Right atrium auricular region (tissue), 2 donors: ENCODE results near the gene TMEM186. TPM values are rescaled to one million over a fixed set of nuclear protein-coding genes. Genes with fewer than 3 reads are reported as not detected.

ENCODE experiments used
- DNase-seq: peaks from one replicate; pipeline ENCODE4 v3.0.0-alpha.2; 2019; ENCODE audit warnings: low spot score
- H3K27ac ChIP-seq, 2 donors: fragments of 200-600 bp; sonication (generic); 1 replicate in 1 of 2; 2 replicates in 1 of 2; pipeline ENCODE4 v1.5.1; 2016 to 2019
- H3K27me3 ChIP-seq, 2 donors: fragments of 200-600 bp; sonication (generic); one replicate each; pipeline versions ENCODE4 v1.5.1 to v1.6.0; 2017 to 2019
- H3K36me3 ChIP-seq: fragments of 200-600 bp; sonication (generic); one replicate; pipeline ENCODE4 v1.5.1; 2016
- H3K4me1 ChIP-seq, 2 donors: fragments of 200-600 bp; sonication (generic); one replicate each; pipeline versions ENCODE4 v1.5.1 to v1.6.0; 2017 to 2019
- H3K4me3 ChIP-seq, 2 donors: fragments of 200-600 bp; sonication (generic); 1 replicate in 1 of 2; 2 replicates in 1 of 2; pipeline ENCODE4 v1.5.1; 2017 to 2019; ENCODE audit warnings: mild to moderate bottlenecking in 1 of 2, moderate library complexity in 1 of 2
- H3K9me3 ChIP-seq, 2 donors: fragments of 200-600 bp; sonication (generic); one replicate each; pipeline ENCODE4 v1.5.1; 2019
- total RNA-seq, 2 donors: library from RNA; depleted of rRNA; stranded (reverse); fragments of >200 nt; gene quantifications; one replicate each; pipeline ENCODE4 v1.1.0, GENCODE V29; 2016
- TF ChIP-seq, protein P1 (sequence below), 2 donors: fragments of 200-600 bp; sonication (generic); IDR thresholded peaks; one replicate each; pipeline ENCODE4 v1.5.1; 2019; ENCODE audit warnings: antibody characterized with exemption in 2 of 2

Gene TMEM186
- total RNA-seq, 2 donors from 2014 or later, result 6.3 to 7.6 TPM

DNA sequence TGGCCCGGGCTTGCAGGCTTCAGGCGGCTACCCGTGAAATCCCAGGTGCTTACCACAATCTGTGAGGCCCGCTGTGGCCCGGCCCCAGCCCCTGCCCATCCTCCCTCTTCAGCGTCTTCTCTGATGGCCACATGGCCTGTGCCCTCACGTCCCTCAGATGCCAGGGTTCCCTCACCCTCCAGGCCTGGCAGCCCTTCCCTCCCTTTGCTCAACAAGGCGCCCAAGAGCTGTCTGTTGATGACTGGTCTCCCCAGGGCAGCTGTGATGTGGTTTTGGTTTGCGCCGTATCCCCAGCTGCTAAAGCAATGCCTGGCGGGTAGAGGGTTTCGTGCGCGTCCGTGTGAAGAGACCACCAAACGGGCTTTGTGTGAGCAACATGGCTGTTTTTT, 35.3 kb upstream of the TMEM186 start:
- DNase-seq, result no peak
- TF ChIP-seq, protein P1, sequence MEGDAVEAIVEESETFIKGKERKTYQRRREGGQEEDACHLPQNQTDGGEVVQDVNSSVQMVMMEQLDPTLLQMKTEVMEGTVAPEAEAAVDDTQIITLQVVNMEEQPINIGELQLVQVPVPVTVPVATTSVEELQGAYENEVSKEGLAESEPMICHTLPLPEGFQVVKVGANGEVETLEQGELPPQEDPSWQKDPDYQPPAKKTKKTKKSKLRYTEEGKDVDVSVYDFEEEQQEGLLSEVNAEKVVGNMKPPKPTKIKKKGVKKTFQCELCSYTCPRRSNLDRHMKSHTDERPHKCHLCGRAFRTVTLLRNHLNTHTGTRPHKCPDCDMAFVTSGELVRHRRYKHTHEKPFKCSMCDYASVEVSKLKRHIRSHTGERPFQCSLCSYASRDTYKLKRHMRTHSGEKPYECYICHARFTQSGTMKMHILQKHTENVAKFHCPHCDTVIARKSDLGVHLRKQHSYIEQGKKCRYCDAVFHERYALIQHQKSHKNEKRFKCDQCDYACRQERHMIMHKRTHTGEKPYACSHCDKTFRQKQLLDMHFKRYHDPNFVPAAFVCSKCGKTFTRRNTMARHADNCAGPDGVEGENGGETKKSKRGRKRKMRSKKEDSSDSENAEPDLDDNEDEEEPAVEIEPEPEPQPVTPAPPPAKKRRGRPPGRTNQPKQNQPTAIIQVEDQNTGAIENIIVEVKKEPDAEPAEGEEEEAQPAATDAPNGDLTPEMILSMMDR (IDR thresholded peaks at IDR 0.05), result no peak
- no peaks in the 10 kb centered on the region for H3K9me3 ChIP-seq
- no peak overlapping the region for H3K27ac ChIP-seq
- no peaks in the 10 kb centered on the region for H3K4me1 ChIP-seq
- H3K27me3 ChIP-seq, result no peaks in the 10 kb centered on the region
- no peak overlapping the region for H3K4me3 ChIP-seq
- peaks cover 31% of the 10 kb centered on the region for H3K36me3 ChIP-seq

DNA sequence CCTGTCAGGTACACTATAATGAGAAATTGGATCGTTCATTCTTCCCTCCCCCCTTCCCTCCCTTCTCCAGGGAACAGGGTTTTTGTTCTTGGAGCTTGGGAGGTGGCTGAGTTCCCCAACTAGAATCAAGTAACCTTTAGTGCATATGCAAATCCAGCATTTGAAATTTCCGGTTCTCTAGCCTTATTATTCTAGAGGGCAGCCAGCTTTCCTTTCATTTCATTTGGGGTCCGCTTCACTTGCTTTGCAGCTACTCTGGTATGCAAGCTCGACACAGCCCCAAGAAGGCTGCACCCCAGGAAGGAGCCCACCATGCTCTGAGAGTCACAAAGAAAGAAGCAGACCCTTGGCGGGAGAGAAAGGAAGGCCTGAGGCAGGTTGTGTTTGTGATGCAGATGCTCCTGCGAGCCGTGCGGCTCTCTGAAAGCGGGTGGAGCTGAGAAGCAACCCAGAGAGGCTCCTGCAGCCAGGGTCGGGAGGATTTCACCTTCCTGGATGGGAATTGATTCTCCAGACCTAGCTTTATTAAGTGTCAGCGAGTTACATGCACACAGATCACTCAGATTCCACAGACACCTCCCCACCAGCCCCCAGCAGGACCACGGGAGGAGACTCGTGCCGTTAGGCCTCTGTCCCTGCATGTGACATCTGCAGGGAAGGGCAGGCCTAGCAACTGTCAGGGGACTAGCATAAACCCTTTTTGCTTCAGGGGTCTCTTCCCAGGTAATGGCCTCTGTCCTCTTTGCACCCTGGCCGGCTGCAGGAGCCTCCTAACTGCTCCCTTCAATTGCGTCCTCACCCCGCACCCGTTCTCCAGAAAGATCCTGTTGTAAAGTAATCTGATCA, 34.7 kb upstream of the TMEM186 start:
- TF ChIP-seq, protein P1 (IDR thresholded peaks at IDR 0.05), result no peak
- no peaks in the 10 kb centered on the region for H3K27me3 ChIP-seq
- peaks cover 31% of the 10 kb centered on the region for H3K36me3 ChIP-seq
- H3K4me3 ChIP-seq, result no peak overlapping the region
- no peaks in the 10 kb centered on the region for H3K9me3 ChIP-seq
- no peak overlapping the region for H3K27ac ChIP-seq
- H3K4me1 ChIP-seq, result no peaks in the 10 kb centered on the region
- DNase-seq, result no peak

DNA sequence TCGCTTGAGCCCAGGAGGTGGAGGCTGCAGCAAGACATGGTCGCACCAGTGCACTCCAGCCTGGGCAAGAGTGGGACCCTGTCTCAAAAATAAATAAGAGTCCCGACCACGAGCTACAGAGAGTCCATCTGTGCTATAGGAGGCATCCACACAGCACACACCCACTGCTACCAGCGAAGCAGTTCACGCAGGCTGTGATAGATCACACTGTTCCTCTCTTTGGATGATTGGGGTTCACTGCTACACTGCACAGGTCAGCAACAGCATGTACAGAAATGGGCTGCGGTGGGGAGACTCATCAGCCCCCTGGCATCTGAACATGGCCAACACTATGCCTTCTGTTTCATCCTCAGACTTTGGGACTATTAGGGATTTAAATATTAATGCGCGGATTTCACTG, 34.0 kb upstream of the TMEM186 start:
- Histone ChIP-seq H3K36me3 (peaks cover 31% of the 10 kb centered on the region), H3K4me3 (no peak overlapping the region)

DNA sequence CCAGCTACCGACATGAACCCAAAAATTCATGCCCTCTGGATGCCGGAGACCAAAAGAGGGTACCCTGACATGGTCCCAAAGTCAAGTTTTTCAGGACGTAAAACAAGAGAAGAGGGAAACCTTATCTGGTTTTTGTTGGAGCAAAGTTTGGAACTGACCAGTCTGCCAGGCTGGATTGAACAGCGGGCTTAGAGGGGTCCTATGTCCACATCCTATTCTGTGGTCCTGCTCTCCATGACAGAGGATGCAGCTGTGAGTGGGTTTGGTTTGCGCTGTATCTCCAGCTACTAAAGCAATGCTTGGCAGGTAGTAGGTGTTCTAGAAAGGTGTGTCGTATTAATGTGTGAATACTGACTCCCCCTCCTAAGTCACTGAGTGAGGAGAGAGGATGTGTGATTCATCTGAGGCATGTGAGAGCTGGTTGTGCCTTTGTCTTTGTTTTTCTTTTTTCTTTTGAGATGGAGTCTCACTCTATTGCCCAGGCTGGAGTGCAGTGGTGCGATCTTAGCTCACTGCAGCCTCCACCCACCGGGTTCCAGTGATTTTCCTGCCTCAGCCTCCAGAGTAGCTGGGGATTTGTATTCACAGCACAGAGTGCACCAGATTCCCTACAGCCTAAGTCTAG, 31.2 kb upstream of the TMEM186 start:
- peaks cover 39% of the 10 kb centered on the region for H3K36me3 ChIP-seq

More for the DNA sequence above, 34.0 kb upstream of the TMEM186 start:
- Histone ChIP-seq H3K4me1 (no peaks in the 10 kb centered on the region), H3K27ac (no peak overlapping the region), H3K27me3 (no peaks in the 10 kb centered on the region), H3K9me3 (no peaks in the 10 kb centered on the region)
- DNase-seq, result no peak
- TF ChIP-seq, protein P1 (IDR thresholded peaks at IDR 0.05), result no peak

DNA sequence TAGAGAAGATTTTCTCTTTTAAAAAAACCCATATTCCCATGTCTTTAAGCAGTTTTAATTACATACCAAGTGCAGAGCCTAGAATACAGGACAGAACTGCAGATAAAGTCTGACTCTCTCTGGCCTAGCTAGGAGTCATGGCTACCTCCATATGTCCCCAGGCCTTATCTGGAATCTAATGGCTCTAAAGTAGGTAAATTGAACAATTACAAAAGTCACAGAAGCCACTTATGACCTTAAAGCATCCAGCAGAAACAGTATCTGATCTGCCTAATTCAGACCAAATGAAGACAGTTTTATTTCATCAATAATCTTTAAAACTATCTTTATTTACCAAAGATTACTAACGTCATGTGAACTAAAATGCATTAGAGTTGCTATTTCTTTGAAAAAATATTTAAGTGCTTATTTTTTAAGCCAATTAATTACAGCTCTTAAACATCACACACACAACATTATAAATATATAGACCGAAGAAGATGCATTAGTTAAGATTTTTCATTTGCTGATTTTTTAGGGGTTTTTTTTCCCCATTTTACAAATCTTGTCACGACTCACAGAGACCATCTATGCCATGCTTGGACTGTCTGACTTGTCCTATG, 28.9 kb upstream of the TMEM186 start:
- Histone ChIP-seq H3K4me3 (no peak overlapping the region), H3K27ac (no peak overlapping the region), H3K9me3 (no peaks in the 10 kb centered on the region), H3K36me3 (peaks cover 29% of the 10 kb centered on the region), H3K27me3 (no peaks in the 10 kb centered on the region), H3K4me1 (no peaks in the 10 kb centered on the region)
- DNase-seq, result no peak
- TF ChIP-seq, protein P1 (IDR thresholded peaks at IDR 0.05), result no peak

More for the DNA sequence above, 31.2 kb upstream of the TMEM186 start:
- no peaks in the 10 kb centered on the region for H3K9me3 ChIP-seq
- no peak overlapping the region for H3K27ac ChIP-seq
- H3K4me1 ChIP-seq, result no peaks in the 10 kb centered on the region
- DNase-seq, result no peak
- TF ChIP-seq, protein P1 (IDR thresholded peaks at IDR 0.05), result no peak
- no peak overlapping the region for H3K4me3 ChIP-seq
- no peaks in the 10 kb centered on the region for H3K27me3 ChIP-seq
